Glomerular visceral epithelial cell (primary cell): ENCODE data around the gene FHL1.

ENCODE experiments used
- DNase-seq: peaks from one replicate; pipeline ENCODE4 v3.0.0-alpha.2; 2016; ENCODE audit errors: extremely low spot score

Gene FHL1

GRCh38 chrX:136185401-136186022 is 38.2 kb downstream of the FHL1 start:
- peak; percentile 51 for DNase-seq

DNA sequence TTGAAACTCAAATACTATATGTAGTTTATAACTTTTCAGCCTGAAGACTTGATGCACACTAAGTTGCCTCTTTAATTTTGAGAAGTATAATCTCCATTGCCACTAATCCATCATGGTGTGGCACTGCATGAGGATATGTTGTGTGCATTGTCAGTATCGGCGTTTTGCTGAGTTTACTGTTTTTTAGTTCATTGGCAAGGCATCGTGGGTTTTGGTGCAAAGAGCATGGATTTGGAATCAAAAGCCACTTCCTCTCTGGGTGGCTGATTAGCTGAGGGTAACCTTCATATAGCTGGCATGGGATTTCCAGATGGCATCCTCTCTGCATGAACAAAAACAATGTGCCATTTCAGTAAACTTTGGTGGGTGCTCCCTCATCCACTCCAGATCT is 38.7 kb downstream of the FHL1 start:
- DNase-seq, result no peak

- DNase-seq, result no peak
Observed at GRCh38 chrX:136189222-136189621, 41.9 kb downstream of the FHL1 start.

GRCh38 chrX:136190038-136190713 is 42.8 kb downstream of the FHL1 start:
- no peak for DNase-seq

GRCh38 chrX:136191171-136191570 is 43.8 kb downstream of the FHL1 start:
- no peak for DNase-seq

GRCh38 chrX:136192135-136192534 is 44.8 kb downstream of the FHL1 start:
- no peak for DNase-seq

DNA sequence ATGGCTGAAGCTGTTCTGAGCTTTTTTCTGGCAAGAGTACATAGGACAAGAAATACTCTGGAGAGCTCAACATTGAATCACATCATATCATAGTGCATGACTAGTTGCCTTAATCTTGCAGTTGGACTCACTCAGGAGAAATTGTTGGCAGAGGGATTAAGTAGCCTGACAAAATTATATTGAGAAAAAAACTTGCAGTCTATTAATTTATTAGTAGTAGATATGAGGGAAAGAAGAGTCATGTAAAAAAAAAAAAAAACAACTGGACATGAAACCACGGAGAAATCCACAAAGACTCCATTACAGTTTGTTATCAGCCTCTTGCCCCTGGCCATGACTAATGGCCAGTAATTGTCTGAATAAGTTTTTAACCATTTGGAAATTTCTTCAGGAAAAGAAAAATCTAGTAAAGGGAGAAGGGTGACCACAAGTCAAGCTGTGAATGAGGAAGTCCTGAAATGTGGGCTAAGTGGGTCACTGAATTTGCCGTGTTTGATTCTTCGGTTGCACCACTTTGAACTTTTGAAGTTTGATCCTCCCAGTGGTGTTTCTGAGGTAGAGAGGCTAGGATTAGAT is 45.6 kb downstream of the FHL1 start:
- DNase-seq, result peak; percentile 57

- no peak for DNase-seq
Observed at GRCh38 chrX:136193771-136194170, 46.4 kb downstream of the FHL1 start.

DNA sequence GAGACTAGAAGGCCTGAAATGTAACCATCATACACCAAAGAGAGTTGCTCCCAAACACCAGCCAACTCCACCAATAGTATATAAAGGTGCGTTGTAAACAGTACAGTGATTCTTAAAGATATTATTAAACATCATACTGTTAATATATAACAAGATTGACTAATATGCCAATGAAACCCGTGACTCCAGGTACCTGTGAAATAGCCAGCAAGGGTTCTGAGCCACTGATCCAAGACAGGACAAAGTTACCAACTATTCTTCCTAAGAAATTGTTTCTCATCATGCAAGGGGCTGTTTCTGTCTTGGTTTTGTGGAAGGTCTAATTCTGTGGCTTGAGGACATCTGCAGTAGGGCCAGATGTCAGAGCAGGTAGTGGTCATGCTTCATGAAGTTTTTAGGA is 47.2 kb downstream of the FHL1 start:
- DNase-seq, result peak; percentile 20

DNA sequence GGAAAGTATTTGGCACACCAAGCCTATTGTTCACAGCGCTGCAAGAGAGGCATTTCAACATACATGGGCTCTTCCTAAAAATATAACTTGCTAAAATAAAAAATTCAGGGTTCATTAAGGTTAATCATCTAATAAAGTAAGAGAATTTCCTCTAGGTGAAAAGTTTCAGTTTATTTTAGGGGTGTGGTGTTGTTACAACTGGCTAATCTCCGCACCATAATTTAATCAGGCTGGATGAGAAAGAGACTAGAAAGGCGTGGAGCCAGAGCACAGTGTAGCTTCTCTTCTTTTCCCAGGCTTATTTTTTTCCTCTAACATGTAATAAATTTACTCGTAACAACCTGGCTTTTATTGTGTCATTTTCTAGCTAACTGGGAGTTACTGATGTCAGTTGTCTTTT is 47.9 kb downstream of the FHL1 start:
- DNase-seq, result no peak

GRCh38 chrX:136196691-136197155 is 49.4 kb downstream of the FHL1 start:
- DNase-seq, result no peak

- DNase-seq, result no peak
Observed at GRCh38 chrX:136198010-136198409, 50.7 kb downstream of the FHL1 start.

DNA sequence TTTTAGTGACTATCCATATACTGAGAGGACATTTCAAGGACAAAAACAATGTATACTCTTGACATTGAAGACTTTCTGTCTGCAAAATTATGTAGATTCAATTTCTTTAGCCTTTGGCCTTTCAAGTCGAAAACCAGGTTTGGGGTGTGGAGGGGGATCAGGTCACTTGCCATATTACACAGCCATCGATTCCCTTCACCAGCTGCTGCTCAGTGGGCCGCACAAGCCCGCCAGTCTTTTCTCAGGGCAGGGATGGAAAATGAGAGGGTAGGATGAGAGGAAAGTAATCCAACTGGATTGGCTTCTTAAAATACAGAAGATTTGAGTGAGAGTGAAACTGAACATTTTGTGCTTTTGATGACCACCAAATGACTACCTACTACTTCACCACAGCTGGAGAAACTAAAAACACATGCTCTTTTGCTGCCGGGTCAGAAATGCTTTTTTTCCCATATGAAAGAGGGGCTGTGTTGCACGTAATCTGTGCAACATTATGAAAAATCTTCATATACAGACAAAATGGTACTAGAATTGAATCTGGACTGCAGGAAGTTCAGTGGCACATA is 51.4 kb downstream of the FHL1 start:
- DNase-seq, result no peak

GRCh38 chrX:136199365-136199764 is 52.0 kb downstream of the FHL1 start:
- no peak for DNase-seq

- DNase-seq, result peak; percentile 21
Observed at GRCh38 chrX:136200466-136200865, 53.1 kb downstream of the FHL1 start.

DNA sequence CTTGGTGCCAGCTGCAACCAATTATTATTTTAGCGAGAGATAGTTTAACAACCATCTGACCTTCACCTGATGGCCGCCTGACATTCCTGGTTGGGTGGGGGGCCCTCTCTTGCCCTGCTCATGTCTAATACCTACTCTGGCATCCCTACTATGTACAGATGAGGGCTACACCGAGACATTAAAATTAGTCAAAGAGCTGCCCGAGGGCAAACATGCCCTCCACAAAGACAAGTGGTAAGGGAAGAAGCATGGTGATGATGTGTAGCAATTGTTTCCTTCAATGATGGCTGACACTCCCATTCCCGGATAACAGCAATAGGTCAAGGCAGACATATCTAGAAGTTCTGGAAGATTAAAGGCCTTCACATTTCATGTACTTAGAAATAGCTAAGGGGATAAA is 54.3 kb downstream of the FHL1 start:
- no peak for DNase-seq

DNA sequence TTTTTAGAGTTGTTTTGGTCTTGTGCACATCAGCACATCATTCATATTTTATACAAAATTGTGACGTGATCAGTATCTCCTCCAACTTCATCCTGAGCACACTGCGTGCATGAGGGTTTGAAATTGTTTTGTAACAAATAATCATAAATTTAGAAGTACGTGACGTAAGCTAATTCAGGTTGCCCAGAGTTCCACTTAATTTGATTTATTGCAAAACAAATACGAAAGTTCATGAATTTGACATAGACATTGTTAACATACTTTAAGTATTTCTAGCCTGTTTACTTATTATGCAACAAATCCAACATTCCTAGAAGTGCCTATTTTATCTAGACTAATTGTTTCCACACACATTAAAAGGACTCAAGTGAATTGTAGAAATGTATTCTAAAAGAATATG is 55.6 kb downstream of the FHL1 start:
- DNase-seq, result no peak

- no peak for DNase-seq
Observed at GRCh38 chrX:136203438-136203837, 56.1 kb downstream of the FHL1 start.

DNA sequence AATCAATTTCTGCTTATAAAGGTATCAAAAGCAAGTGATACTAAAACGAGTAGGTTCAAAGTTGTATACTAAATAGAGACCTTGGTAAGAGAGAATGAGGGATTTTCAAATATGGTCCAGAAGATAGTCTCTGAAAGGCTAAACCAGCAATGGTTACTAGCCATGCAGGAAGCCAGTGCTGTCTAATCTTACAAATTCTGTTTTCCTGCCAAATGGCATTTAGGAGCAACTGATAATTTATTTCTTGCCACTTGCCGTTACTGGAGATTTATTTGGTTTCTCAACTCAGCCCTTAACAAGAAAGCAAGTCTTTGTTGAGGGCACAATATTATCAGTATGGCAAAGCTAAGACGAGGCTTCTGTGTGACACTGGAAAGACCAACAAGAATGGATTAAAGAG is 56.6 kb downstream of the FHL1 start:
- DNase-seq, result no peak

GRCh38 chrX:136204571-136204970 is 57.2 kb downstream of the FHL1 start:
- DNase-seq, result peak; percentile 22

DNA sequence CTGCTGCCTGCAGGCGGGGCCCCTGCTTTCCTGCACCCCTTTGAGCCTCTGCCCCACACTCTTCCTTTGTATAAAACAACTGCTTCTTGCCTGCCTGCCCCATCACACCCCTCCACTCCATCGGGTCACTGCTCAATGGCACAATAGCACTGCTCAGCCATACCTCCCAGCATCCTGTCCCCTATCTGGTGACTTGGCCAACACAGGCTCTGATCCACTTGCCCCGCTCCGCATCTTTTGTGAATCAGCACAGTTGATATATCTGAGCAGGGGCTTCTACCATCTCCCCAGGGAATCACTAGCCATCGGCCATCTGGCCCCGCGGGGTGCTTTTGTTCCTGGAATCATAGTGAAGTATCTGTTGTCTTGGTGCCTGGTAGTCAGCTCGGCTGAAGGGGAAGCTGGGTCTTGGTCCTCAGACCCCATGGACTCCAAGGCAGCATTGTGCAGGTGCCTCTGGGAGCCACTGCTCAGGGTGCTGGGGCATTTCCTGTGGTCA is 58.6 kb downstream of the FHL1 start:
- DNase-seq, result no peak

GRCh38 chrX:136206916-136207315 is 59.6 kb downstream of the FHL1 start:
- DNase-seq, result no peak

DNA sequence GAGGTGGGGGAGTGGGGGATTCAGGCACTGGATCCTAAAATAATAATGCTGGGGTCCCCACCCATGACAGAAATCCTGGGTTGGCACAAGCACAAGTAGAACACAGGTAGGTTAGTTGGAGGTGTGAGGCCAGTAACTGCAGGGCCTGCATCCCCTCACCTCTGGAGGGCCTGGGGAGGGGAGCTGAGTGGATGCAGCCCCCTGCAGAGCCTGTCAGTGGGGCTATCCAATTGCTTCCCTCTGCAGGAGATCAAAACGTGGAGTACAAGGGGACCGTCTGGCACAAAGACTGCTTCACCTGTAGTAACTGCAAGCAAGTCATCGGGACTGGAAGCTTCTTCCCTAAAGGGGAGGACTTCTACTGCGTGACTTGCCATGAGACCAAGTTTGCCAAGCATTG is 60.2 kb downstream of the FHL1 start:
- DNase-seq, result no peak
